HepG2 (cell line): ENCODE results near the gene LRRC25. TPM values are rescaled to one million over a fixed set of nuclear protein-coding genes. Genes with fewer than 3 reads are reported as not detected.

Experiments
- ATAC-seq: fragments of 200-7000 bp; cut with Tn5 transposase; 3 replicates; pipeline ENCODE4 v1.9.1; 2020; ENCODE audit warnings: mild to moderate bottlenecking, moderate library complexity
- BruUV-seq: library from RNA; stranded (reverse); fragments of 400-500 nt; replicated peaks from 2 replicates; lab custom pipeline; 2021; lab: Mats Ljungman, UMichigan
- CTCF ChIA-PET: fragments of 300-600 bp; formaldehyde crosslinking; extraction: SDS; loops from one replicate; lab custom pipeline; 2021; ENCODE audit warnings: low total read pairs, inconsistent platforms, low intra/inter-chr PET ratio; lab: Yijun Ruan, JAX
- POLR2A ChIA-PET: fragments of 350-600 bp; sonication (Branson Sonifier 250); formaldehyde crosslinking; loops from one replicate; lab custom pipeline; 2020; ENCODE audit warnings: antibody characterized with exemption, inconsistent platforms; lab: Yijun Ruan, JAX
- DNase-seq: peaks from one replicate; pipeline ENCODE4 v3.0.0-alpha.2; 2015; ENCODE audit warnings: low spot score
- FAIRE-seq: peaks from 3 replicates; lab custom pipeline; 2011; peaks lifted over from hg19 to GRCh38; lab: Jason Lieb, UNC
- H2AFZ ChIP-seq: one replicate; pipeline ENCODE4 v1.6.1; 2011; ENCODE audit warnings: low read length, inconsistent platforms
- H3K27ac ChIP-seq: fragments of 300-600 bp; 3 replicates; pipeline ENCODE4 v1.8.0; 2011; ENCODE audit warnings: mixed run types, mild to moderate bottlenecking, mixed read lengths, low read length, inconsistent platforms; ENCODE audit not compliant: insufficient read depth; ENCODE audit errors: extremely low read length
- H3K27me3 ChIP-seq, 2 experiments: fragments of 200-600 bp in 1 of 2; 2 replicates in 1 of 2; 3 replicates in 1 of 2; pipeline versions ENCODE4 v1.6.0 to v1.8.0; 2011; ENCODE audit warnings: low read length in 2 of 2, mild to moderate bottlenecking in 2 of 2, moderate library complexity in 2 of 2, inconsistent platforms in 1 of 2; ENCODE audit not compliant: insufficient read depth in 2 of 2, control insufficient read depth in 1 of 2
- H3K36me3 ChIP-seq, 2 experiments: fragments of 200-600 bp in 1 of 2; replicated peaks in 1 of 2; 2 replicates in 1 of 2; 3 replicates in 1 of 2; pipeline versions ENCODE4 v1.5.1 to v1.8.0; 2011; ENCODE audit warnings: low read length in 2 of 2, inconsistent platforms in 1 of 2; ENCODE audit not compliant: insufficient read depth in 2 of 2, control insufficient read depth in 1 of 2
- H3K4me1 ChIP-seq: 2 replicates; pipeline ENCODE4 v1.5.1; 2012; ENCODE audit warnings: low read length, inconsistent platforms; ENCODE audit not compliant: insufficient read depth
- H3K4me2 ChIP-seq: 2 replicates; pipeline ENCODE4 v1.6.0; 2011; ENCODE audit warnings: low read depth, low read length, inconsistent platforms
- H3K4me3 ChIP-seq, 3 experiments: fragments of 200-600 bp in 1 of 3; sonication (generic), shearing (Covaris generic) in 1 of 3; replicated peaks in 1 of 3; 2 replicates each; pipeline ENCODE4 v1.5.1; 2011 to 2016; ENCODE audit warnings: low read length in 3 of 3, inconsistent platforms in 2 of 3, low read depth in 2 of 3, mild to moderate bottlenecking in 2 of 3, control low read depth in 1 of 3, mixed read lengths in 1 of 3; ENCODE audit not compliant: insufficient read depth in 1 of 3
- H3K79me2 ChIP-seq: one replicate; pipeline ENCODE4 v1.6.1; 2011; ENCODE audit warnings: low read length, inconsistent platforms; ENCODE audit not compliant: insufficient read depth
- H3K9ac ChIP-seq: 2 replicates; pipeline ENCODE4 v1.6.0; 2011; ENCODE audit warnings: mild to moderate bottlenecking, low read depth, low read length, inconsistent platforms; ENCODE audit not compliant: insufficient read depth
- H3K9me3 ChIP-seq: 2 replicates; pipeline ENCODE4 v1.5.1; 2012; ENCODE audit warnings: mild to moderate bottlenecking, low read length
- H4K20me1 ChIP-seq: 2 replicates; pipeline ENCODE4 v1.6.0; 2011; ENCODE audit warnings: inconsistent platforms, mild to moderate bottlenecking, low read length, moderate library complexity; ENCODE audit not compliant: insufficient read depth
- GATA4 ChIP-seq: sonication (generic); IDR thresholded peaks from 2 replicates; pipeline ENCODE4 v1.6.1; 2016; ENCODE audit warnings: antibody characterized with exemption, low read depth, borderline replicate concordance
- HIVEP1 ChIP-seq: sonication (generic); formaldehyde crosslinking; IDR thresholded peaks from 2 replicates; pipeline ENCODE4 v1.4.0; 2020; ENCODE audit warnings: mild to moderate bottlenecking, missing genetic modification reagents
- MAZ ChIP-seq, 2 experiments: sonication (generic) in 1 of 2; formaldehyde crosslinking in 1 of 2; IDR thresholded peaks; 2 replicates each; pipeline versions ENCODE4 v1.5.0 to v1.6.1; 2012 to 2020; ENCODE audit warnings: low read depth in 2 of 2, mild to moderate bottlenecking in 2 of 2, borderline replicate concordance in 1 of 2, improper control_type of control experiment in 1 of 2, low read length in 1 of 2, missing genetic modification reagents in 1 of 2, moderate library complexity in 1 of 2
- MED1 ChIP-seq: sonication (generic); formaldehyde crosslinking; IDR thresholded peaks from 2 replicates; pipeline ENCODE4 v1.4.0; 2020; ENCODE audit warnings: missing genetic modification reagents
- MZF1 ChIP-seq: sonication (generic); formaldehyde crosslinking; IDR thresholded peaks from 2 replicates; pipeline ENCODE4 v1.8.1; 2023; ENCODE audit warnings: mild to moderate bottlenecking, missing genetic modification reagents, borderline replicate concordance
- NCOA1 ChIP-seq: sonication (generic); formaldehyde crosslinking; IDR thresholded peaks from 2 replicates; pipeline ENCODE4 v1.9.0; 2021; ENCODE audit warnings: missing genetic modification reagents
- PPARG ChIP-seq: conservative IDR thresholded peaks from 2 replicates; pipeline ENCODE4 v1.6.1; 2016; ENCODE audit warnings: missing biosample characterization, missing genetic modification reagents
- PRPF4 ChIP-seq: fragments of 200-400 bp; formaldehyde crosslinking; IDR thresholded peaks from 2 replicates; pipeline ENCODE4 v1.6.1; 2016; ENCODE audit warnings: low read length, low read depth; ENCODE audit not compliant: poor library complexity, severe bottlenecking
- RBFOX2 ChIP-seq: fragments of 200-400 bp; formaldehyde crosslinking; IDR thresholded peaks from 2 replicates; pipeline ENCODE4 v1.6.1; 2017; ENCODE audit warnings: low read depth, mild to moderate bottlenecking, low read length
- ZBTB38 ChIP-seq: sonication (generic); formaldehyde crosslinking; IDR thresholded peaks from 2 replicates; pipeline ENCODE4 v1.5.1; 2020; ENCODE audit warnings: mild to moderate bottlenecking, missing genetic modification reagents
- ZNF432 ChIP-seq: sonication (generic); formaldehyde crosslinking; IDR thresholded peaks from 2 replicates; pipeline ENCODE4 v1.5.0; 2020; ENCODE audit warnings: missing genetic modification reagents, mild to moderate bottlenecking, borderline replicate concordance
- WGBS: methylation state at CpG from one replicate; pipeline ENCODE4 v1.1.6; 2017; ENCODE audit warnings: low lambda C conversion rate; 5-methylcytosine and 5-hydroxymethylcytosine counted together
- in situ Hi-C: cut with HindIII; loops from 2 replicates; pipeline ENCODE4 v1.10.0; 2017; ENCODE audit warnings: low pct_unique_long_range_greater_than_20kb; ENCODE audit not compliant: extremely low pct_ligation_motif_present
- intact Hi-C: fragments of 100-400 bp; cut with micrococcal nuclease; formaldehyde crosslinking; loops from one replicate; pipeline ENCODE4 v1.10.0; 2022; ENCODE audit not compliant: unreplicated experiment
- polyA plus RNA-seq, 8 experiments: library from polyadenylated mRNA; depleted of rRNA in 3 of 8; stranded (reverse) in 7 of 8; unstranded in 1 of 8; fragments of >200 nt; fragmentation: Illumina TruSeq in 4 of 8; extraction: Trizol in 4 of 8; gene quantifications; 2 replicates each; pipeline versions ENCODE4 v1.2.1 to v1.2.3, GENCODE V29; 2011 to 2016; ENCODE audit warnings: low read depth in 4 of 8, missing spikeins in 1 of 8, mixed read lengths in 1 of 8; ENCODE audit not compliant: insufficient read depth in 1 of 8
- total RNA-seq, 5 experiments: library from RNA; depleted of rRNA; stranded (reverse); fragments of >200 nt; fragmentation: Illumina TruSeq; extraction: Trizol; gene quantifications; 2 replicates each; pipeline ENCODE4 v1.2.3, GENCODE V29; 2016; ENCODE audit warnings: low read depth in 1 of 5
- TF ChIP-seq, protein P1 (sequence below): sonication (generic); formaldehyde crosslinking; IDR thresholded peaks from 2 replicates; pipeline ENCODE4 v1.4.0; 2020; ENCODE audit warnings: missing genetic modification reagents

Gene LRRC25
- total and polyA plus RNA-seq, 2 of the 13 experiments (the other 11 are each of a cell fraction or from before 2014, with no cell fraction given) = 0.13 to 0.53 TPM

DNA sequence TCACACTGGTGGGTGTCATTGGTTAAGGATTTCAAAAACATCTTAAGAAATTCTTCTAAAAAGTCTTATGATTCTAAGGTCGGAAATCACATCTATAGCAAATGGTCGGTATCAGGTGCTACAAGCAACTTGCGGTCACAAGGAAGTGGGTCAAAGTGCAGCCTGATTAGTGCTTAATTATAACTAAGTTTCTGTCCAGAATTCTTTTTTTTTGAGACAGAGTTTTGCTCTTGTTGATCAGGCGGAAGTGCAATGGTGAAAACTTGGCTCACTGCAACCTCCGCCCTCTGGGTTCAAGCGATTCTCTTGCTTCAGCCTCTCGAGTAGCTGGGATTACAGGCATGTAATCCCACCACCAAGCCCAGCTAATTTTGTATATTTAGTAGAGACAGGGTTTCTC is 12.6 kb downstream of the LRRC25 start:
- H3K4me1 ChIP-seq = peaks cover 57% of the 10 kb centered on the region
- ChIA-PET POLR2A (interaction anchor here (1.9 to 14.3 kb wide), 3 partner anchors 17 to 105 kb away, joined by 20 to 514 read pairs (median 87); partner anchors contain the start of gene JUND), CTCF (interaction anchor here (1.1 to 1.4 kb wide), 2 partner anchors 28 to 106 kb away, joined by 3 read pairs; no protein-coding TSS in a partner anchor)
- H3K27me3 ChIP-seq = no peaks in the 10 kb centered on the region; a peak in 1 of 5 replicates
- no peak overlapping the region for H2AFZ ChIP-seq
- peak overlapping the region; percentile 80 for H3K27ac ChIP-seq
- 58% methylated on average over 7 of the region's 7 CpGs for WGBS
- no TSS peak for BruUV-seq
- ATAC-seq = no peak
- H3K9ac ChIP-seq = peak overlapping the region; percentile 84
- H3K4me3 ChIP-seq = peak overlapping the region; percentile 56 to 95 (median 91)
- intact Hi-C loops = loop anchor here (5.0 kb wide), 1 partner anchor 37 kb away; no protein-coding TSS in a partner anchor
- H3K9me3 ChIP-seq = no peaks in the 10 kb centered on the region
- TF ChIP-seq ZBTB38 (CRISPR knock-in tag) (peak; percentile 78; the same call in 1 of the 2 replicates), PPARG (peak; percentile 10; the same call in 1 of the 2 replicates), RBFOX2 (peak; percentile 45), MAZ (IDR thresholded peaks at IDR 0.05; ENCODE audit: borderline replicate concordance, low read depth, low read length) (no peak), MAZ (CRISPR knock-in tag; IDR thresholded peaks at IDR 0.05; ENCODE audit: low read depth) (peak; percentile 25; the same call in 1 of the 2 replicates), NCOA1 (no peak), MZF1 (CRISPR knock-in tag) (no peak), MED1 (0 out of 2 replicates have a peak, but pooled peaks have one; percentile 17), HIVEP1 (CRISPR knock-in tag) (no peak), PRPF4 (peak; percentile 67), ZNF432 (no peak), GATA4 (no peak)
- TF ChIP-seq, protein P1, sequence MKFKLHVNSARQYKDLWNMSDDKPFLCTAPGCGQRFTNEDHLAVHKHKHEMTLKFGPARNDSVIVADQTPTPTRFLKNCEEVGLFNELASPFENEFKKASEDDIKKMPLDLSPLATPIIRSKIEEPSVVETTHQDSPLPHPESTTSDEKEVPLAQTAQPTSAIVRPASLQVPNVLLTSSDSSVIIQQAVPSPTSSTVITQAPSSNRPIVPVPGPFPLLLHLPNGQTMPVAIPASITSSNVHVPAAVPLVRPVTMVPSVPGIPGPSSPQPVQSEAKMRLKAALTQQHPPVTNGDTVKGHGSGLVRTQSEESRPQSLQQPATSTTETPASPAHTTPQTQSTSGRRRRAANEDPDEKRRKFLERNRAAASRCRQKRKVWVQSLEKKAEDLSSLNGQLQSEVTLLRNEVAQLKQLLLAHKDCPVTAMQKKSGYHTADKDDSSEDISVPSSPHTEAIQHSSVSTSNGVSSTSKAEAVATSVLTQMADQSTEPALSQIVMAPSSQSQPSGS = 0 out of 2 replicates have a peak, but pooled peaks have one; percentile 7
- H4K20me1 ChIP-seq = peaks cover 35% of the 10 kb centered on the region
- H3K79me2 ChIP-seq = peaks cover 57% of the 10 kb centered on the region
- in situ Hi-C loops = no loop called here
- peak overlapping the region; percentile 97 for H3K4me2 ChIP-seq
- peaks cover 4 to 24% of the 10 kb centered on the region in 2 experiments; a peak in 4 of 5 replicates for H3K36me3 ChIP-seq
- DNase-seq = no peak
- FAIRE-seq = no peak
